GM19468 (cell line): ENCODE results near the gene CARD8.

Source experiments
- ATAC-seq: cut with Tn5 transposase; IDR thresholded peaks from one replicate; pipeline ENCODE4 v1.9.1; 2021; ENCODE audit warnings: mild to moderate bottlenecking, moderate library complexity, moderate number of reproducible peaks; ENCODE audit not compliant: unreplicated experiment; ENCODE audit errors: extremely low read depth

The CARD8 gene

GRCh38 chr19:48218997-48219396, 36.7 kb downstream of the CARD8 start:
- no peak for ATAC-seq

GRCh38 chr19:48216933-48217332, 38.8 kb downstream of the CARD8 start:
- no peak for ATAC-seq

GRCh38 chr19:48213959-48214358, 41.8 kb downstream of the CARD8 start:
- no peak for ATAC-seq

GRCh38 chr19:48210005-48210404, 45.7 kb downstream of the CARD8 start:
- no peak for ATAC-seq

DNA sequence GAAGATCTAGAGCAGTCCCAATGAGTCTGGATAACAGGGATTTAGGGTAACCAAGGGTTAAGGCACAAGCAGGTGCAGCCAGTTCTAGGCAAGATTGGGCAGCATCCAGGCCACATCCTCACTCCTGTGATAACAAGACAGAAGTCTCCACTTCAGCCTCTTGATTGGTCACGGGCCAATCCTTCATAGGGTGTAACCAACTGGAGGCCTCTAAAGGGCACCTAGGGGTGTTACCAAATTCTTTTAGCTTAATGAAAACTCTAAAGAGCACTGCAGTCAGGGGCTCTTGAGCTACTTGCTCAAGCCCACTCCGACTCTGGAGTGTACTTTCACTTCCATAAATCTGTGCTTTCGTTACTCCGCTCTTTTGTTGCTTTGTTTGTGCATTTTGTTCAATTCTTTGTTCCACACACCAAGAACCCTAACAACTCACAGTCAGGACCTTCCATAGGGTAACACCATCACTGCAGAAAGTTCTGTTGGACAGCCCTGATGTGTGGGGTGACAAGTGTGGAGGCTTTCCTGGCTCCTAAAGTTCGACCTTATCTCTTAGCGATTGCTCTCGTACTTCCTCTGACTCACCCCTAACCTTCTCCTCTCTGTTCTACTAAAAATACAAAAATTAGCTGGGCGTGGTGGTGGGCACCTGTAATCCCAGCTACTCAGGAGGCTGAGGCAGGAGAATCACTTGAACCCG, 49.2 kb downstream of the CARD8 start:
- no peak for ATAC-seq

GRCh38 chr19:48203794-48204628, 51.7 kb downstream of the CARD8 start:
- peak; percentile 57 for ATAC-seq

- ATAC-seq = no peak
These were observed 52.4 kb downstream of the CARD8 start for GRCh38 chr19:48203222-48203793.

DNA sequence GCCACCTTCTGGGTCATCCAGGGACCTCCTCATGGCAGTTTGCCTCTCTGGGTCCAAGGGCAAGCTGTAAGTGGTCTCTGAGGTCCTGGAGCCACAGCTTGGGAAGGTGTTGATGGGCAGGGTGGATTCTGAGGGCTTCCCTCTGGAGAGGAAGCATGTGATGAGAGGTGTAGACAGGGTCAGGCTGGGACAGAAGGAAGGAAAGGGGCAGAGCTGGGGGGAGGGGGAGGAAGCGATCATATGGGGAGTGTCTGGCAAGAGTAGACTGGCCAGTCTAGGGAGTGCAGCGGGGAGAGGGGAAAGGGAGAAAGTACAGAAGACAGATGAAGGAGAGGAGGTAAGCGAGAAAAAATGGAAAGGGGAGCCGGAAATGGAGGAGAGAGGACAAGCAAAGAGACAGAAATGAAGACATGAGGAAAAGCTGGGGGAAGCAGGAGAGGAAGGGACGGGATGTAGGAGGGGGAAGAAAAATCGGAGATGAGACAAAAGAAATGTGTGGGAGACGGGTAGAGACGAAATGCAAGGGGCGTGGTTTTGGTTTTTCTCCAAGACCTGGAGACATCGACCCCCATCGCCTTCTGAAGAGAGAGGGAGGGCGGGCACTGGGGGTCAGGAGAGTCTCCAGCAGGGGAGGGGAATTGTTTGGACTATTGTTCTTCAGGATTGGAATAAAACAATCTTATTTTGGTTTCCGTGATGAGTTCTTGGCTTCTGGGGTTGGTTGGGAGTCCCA, 58.6 kb downstream of the CARD8 start:
- ATAC-seq = no peak

- no peak for ATAC-seq
These were observed 59.4 kb downstream of the CARD8 start for GRCh38 chr19:48196321-48196763.

GRCh38 chr19:48194844-48195830, 60.6 kb downstream of the CARD8 start:
- ATAC-seq = no peak

DNA sequence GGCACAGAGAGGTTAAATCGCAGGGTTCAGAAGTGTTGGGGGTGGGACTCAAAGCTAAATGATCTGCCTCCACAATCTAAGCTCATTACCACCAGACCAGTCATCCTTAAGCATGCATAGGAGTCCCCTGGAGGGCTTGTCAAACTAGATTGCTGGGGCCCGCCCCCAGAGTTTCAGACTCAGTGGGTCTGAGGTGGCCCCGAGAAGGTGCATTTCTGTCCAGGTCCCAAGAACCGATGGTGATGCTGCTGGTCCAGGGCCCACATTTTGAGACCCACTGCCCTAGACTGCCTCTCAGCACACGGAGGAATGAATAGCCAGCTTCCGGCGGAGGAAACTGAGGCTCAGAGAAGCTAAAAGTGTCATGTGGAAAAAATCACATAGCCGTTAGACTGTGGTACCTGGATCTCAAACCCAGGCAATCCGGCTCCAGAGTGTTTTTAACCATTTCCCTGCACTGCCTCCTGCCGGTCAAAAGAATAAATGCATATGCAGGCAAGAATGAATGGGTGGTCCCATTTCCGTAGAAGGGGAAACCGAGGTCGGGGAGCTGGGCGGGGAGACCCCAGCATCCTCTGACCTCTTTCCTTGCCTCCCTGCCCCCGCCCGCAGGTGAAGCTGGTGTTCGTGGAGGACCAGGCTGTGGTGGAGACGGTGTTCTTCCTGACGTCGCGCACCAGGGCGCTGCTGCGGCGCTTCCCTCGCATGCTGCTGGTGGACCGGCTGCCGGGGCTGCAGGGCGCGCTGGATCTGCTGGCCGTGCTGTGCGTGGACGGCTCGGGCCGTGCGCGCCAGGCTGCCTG, 61.5 kb downstream of the CARD8 start:
- no peak for ATAC-seq

DNA sequence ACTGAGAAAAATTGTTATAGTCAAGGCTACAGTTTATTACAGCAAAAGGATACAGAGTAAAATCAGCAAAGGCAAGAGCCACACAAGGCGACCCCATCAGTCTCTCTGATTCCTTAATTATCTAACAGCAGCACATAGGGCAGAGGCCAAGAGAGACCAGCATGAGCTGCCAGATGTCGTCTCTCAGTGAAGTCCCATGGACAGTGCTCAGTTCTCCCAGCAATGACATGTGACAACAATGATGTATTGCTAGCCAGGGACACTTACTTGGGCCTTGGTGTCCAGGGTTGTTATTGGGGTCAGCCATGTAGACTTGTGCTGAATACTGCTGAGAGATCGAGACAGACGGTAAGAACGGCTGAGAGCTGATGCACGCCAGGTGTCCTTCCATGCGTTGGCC, 63.0 kb downstream of the CARD8 start:
- no peak for ATAC-seq

DNA sequence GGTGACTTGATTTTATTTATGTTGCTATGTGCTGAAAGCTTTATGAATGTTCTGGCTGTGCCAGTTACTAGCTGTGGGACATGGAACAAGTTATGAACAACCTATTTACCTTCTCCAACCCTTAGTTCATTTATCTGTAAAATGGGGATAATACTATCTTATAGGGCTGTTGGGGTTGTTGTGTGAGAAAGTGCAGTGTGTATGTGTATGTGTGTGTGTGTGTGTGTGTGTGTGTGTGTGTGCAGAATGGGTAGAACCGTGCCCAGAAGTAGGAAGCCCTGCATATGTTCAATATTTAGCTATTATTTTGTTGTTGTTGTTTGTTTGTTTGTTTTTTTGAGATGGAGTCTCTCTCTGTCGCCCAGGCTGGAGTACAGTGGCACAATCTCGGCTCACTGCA, 64.8 kb downstream of the CARD8 start:
- ATAC-seq = no peak

DNA sequence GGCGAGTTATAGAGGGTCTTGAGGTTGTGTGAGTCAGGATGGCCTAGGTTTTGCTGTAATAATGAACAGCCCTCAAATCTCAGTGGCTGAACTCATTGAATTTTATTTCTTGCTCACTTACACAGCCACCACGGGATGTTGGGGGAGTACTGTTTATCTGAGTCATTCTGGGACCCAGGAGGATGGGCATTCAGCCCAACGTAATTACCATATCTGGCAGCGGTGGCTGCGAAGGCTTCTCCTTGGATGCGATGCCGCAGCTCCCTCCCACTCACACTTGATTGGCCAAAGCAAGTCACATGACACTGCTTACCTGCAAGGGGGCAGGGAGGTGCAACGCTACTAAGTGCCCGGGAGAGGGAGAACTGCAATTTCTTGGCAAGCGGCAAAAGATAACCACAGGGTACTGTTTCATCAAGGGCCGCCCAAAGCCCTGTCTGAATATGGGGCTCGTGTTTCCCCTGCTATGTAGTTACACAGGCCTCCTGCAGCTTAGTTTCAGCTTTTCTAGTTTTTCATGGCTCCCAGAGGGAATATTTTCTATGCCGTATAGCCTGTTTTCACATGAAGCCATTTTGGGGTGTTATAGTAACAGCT, 65.3 kb downstream of the CARD8 start:
- ATAC-seq = no peak

- no peak for ATAC-seq
These were observed 69.1 kb downstream of the CARD8 start for GRCh38 chr19:48186541-48186991.

- no peak for ATAC-seq
These were observed 69.7 kb downstream of the CARD8 start for GRCh38 chr19:48186015-48186414.

- no peak for ATAC-seq
These were observed 72.4 kb downstream of the CARD8 start for GRCh38 chr19:48183356-48183755.

- no peak for ATAC-seq
These were observed 73.3 kb downstream of the CARD8 start for GRCh38 chr19:48182434-48182833.
